UCSD-AML1 (cell line): Measurements from ENCODE around the gene OLA1.
A peak's percentile ranks its signal among the peaks of the same experiment; 100 is the strongest.

Experiments
- DNase-seq: peaks from one replicate; lab custom pipeline; 2025; ENCODE audit not compliant: unreplicated experiment; lab: John Stamatoyannopoulos, UW

Gene OLA1

DNA sequence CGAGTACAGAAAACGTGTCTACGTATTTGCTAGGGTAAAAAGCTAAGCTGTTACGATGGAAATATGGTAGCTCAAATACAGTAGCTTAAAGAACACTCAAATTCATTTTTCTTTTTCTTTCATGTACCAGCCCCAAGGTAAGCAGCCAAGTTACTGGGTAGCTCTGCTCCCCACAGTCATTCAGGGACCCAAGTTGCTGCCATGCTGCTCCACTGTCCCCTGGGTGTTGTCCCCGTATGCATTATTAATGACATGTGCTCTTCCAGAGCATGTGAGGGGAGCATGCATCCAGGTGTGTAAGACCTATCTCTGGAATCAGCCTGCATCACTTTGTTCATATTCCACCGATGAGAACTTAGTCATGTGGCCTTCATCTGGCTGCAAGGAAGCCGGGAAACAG is 178.1 kb downstream of the OLA1 start:
- no peak for DNase-seq

DNA sequence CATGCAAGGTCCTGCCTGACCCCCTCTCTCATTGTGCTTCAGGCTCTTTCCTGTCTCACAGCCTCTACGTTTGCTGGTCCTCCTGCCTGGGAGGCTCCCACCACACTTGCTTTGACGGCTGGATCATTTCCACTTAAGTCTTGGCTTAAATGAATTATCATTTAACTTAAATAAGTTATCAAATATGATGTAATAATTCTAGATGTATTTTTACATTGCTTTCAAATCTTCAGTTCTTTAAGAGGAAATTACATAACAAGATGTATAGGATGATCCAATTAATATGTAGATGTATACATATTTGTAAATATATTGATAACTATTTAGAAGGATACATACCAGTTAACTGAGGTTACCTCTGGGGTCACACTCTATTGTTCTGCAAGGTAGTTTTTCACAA is 180.5 kb downstream of the OLA1 start:
- no peak for DNase-seq

DNA sequence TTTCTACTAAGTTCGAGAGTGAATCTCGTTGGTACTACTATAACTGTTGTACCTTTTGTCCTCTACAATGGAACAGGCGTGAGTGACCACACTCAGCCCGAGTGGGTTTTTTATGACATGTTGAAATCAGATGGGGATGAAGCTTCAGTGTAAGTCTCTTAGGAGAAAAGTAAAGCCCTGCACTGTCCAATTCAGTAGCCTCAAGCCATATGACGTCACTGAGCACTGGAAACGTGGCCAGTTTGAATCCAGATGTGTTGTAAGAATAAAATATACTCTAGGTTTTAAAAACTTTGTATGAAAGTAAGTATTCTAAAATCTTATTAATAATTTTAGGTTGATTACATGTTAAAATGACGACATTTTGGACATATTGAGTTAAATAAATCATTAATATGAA is 181.5 kb downstream of the OLA1 start:
- no peak for DNase-seq

DNA sequence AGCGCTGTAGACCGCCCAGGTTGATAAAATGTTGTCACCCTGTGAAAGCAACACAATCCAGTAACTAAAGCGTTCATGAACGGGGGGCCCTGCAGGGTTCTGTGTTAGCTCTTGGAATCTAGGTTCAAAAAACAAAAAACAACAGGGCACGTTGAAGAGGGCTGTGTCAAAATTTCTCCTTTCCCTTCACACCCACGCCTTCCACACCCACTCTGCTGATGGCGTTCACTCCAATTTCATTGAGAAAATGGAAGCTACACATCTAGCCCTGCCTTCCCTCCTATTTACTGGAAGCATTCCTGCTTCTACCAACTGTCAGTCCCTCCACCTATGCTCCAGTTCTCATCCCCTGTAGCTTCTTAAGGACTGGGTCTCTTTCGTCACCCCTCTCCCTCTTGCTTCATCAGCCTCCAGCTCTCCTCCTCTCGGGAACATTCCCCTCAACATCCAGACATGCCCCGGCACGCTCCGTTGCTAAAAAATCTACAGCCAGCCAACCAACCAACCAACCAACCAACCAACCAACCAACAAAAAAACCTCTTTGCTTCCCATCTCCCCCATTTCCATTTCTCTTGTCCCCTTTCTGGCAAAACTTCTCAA is 184.7 kb downstream of the OLA1 start:
- DNase-seq: no peak

DNA sequence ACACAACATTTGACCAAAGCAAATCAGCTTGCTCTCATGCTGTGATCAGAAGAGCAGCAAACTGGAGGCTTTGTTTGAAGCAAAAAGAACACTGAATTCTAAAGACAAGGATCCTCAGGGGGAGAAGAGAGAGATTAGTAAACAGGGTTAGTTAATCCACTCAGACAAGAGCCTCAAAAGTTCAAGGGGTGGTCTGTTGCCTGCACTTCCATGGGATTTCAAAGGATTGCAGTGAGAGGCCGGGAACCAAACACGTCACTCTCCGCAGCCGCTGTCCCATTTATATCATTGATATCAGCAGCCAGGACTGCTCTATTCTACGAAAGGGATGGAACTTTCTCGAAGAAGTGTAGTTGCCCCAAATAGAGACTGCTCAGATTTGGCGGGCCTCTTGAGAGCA is 185.4 kb downstream of the OLA1 start:
- no peak for DNase-seq

DNA sequence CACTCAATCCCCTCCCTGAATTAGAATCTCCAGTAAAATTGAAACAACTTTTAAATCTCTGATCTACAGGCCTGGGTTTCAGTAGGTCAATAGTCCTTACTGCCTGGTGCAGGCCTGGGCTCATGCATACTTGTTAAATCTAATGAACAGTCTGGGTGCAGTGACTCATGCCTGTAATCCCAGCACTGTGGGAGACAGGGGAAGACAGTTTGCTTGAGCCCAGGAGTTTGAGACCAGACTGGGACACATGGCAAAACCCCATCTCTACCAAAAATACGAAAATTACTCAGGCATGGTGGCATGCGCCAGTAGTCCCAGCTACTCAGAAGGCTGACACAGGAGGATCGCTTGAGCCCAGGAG is 188.5 kb downstream of the OLA1 start:
- no peak for DNase-seq

DNA sequence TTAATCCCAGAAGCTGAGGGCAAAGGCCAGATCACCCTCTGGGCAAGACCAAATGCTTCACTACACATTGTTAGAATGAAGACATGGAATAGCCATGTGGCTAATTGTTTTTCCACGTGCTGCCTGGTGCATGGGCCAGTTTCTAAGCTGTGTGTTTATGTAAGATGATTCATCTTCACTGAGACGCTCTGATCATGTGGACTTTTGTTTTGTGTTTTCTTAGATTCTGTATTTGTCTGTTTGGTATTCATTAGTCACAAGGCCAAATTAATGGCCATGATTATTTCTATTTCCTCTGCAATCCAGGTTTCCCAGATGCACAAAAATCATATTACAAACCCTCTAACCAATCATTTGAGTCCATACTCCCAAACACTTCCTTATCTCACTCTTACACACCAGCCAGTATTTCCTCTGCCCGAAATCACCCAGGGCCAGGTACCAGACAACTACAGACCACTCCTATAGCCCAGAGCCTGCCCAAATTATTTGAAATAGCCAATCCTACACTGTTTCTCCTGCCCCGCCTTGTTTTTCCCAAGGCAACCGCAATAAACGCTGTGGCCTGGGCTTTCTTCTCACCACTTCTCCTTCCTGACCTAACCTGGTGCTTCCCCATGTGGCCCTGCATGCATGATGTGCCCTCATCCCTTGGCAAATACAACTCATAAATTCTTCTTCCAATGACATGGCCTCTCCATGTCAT is 189.0 kb downstream of the OLA1 start:
- peak; percentile 72 for DNase-seq

DNA sequence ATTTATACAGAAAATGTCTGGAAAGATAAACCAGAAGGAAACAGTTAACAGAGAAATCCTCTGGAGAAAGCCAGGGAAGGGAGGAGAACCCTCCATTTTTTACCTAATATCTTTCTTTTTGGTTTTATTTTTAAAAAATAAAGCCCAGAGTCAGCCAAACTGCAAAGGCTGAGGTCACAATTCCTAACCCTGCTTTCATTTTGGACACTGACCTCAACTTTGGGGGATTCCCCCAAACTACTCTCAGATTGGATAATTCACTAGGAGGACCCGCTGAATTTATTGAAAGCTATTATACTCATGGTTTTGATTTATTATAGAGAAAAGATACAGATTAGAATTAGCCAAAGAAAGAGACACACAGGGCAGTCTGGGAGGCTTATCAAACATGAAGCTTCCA is 189.9 kb downstream of the OLA1 start:
- DNase-seq: no peak

DNA sequence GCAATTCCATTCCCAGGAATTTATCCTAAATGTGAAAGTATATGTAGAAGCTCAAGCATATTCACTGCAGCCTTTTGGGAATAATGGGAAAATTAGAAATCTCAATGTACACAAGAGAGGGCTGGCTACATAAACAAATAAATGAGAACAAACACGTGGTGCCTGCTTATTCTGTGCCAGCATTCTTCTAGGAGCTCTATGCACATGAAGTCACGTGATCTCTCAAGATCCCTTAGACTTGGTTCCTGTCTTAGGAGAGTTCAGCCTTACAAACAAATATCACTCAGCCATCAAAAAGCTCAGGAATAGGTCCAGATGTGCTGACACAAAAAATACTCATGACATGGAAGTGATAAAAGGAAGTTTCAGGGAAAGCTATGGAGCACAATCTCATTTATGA is 190.3 kb downstream of the OLA1 start:
- no peak for DNase-seq

DNA sequence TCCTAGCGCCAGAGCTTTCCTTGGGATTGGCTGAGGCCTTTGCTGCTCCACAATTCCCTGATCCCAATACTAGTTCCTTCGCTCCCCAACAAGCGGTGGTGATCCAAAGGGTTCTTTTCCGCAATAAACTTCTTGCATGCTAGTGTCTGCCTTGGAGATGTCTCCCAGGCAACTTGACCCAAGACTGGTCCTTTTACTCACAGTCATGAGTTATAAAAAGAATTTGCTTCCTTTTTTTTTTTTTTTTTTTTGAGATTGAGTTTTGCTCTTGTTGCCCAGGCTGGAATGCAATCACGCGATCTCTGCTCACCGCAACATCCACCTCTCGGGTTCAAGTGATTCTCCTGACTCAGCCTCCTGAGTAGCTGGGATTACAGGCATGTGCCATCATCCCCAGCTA is 193.4 kb downstream of the OLA1 start:
- DNase-seq: no peak

DNA sequence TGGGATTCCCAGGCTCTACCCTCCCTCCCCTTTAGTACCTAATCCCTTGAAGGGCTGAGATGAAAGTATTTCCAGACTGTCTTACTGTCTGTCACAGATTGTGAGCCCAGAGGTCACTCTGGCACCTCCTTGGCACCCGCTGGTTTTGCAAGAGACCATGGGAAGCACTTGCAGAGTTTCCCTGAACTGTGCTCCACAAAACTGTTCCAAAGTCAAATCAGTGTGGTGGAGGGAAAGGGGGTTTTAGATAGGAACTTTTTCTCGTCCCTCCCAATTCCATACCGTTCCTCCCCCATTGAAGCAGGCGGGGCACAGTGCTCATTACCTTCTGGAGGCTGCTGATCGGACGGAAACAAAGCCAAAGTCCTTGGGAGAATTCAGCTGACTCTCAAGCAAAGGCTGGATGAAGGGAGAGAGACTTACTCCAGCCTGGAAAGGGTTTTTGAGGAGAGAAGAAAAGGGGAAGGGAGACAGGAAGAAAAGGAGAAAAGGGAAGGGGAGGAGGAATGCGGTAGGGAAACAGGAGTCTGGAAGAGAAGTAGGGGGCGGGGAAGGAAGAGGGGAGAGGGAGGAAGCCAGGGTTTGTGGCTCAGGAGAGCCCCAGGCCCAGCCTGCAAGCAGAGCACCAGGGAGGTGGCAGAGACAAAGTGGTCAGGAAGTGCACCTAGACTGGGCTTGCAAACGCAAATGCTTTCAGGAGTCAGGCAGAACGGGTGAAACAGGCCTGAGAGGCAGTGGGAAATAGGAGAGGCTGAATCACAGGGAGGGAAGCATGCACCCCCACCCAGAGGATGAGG is 194.8 kb downstream of the OLA1 start:
- peak; percentile 21 for DNase-seq

DNA sequence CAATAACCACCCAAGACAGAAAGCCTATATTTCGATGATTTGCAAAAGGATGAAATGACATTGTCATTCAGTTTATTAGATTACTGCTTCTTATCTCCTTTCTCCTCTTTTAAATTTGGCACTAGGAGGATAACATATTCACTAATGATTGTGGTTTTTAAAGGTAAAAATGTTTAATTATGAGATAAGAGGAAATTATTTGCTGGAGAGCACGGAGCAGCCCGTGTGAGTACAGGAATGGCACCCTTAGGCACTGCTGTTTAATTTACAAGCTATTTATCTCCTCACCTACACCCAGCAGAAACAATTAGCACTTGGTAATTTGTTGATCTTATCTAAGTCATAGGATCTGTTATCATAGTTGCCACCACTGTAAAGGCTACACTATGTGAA is 195.8 kb downstream of the OLA1 start:
- no peak for DNase-seq

DNA sequence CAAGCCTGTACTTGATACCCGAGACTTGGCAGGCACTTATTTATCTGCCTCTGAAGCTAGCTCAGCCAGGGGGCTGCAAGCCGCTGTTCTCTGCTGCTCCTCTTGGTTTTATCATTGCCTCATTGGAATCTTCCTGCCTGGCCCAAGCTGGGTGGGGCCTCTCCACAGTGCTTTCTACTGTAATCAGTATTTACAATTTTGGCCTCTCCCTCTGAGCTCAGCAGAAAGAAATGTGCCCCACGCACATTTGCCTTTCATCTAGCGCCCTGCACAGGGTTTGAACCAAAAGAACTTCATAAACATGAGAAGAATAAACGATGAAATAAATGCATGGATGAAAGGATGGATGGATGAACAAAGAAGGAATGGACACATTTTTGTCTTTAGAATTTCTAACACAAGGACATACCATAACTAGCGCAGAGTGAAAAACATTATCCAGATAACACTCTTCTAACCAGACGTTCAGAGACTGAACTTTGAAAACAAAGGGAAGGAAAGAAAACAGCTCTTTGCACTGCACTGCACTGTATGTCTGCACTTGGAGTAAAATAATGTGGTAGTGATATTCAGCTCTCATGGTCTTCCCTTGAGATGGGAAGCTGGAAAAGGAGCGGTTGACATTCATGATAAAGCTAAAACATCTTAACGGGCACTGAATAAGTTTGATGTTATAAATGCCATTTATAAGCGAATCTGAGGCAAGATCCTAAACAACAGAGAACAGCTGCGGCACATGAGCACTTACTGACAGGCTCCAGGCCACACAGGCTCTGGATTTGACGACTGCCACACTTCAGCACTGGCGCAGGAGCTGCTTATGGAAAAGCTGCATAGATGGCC is 196.4 kb downstream of the OLA1 start:
- no peak for DNase-seq

DNA sequence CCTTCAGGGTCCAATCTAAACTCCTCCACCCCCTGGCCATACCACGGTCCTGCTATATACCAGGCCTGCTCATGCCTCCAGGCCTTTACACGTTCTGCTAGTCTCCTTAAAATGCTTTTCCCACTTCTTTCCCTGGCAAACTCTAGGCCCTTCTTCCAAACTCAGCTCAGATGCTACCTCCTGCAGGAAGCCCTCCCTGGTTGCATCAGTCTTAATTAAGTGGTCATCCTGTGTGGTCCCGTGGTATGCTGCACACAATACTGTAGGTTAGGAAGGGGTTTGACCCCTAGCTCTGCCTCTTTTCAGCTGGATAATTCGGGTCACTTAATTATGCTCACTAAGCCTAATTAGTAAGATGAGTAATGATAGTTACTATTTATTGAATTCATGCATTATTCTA is 197.3 kb downstream of the OLA1 start:
- DNase-seq: no peak

DNA sequence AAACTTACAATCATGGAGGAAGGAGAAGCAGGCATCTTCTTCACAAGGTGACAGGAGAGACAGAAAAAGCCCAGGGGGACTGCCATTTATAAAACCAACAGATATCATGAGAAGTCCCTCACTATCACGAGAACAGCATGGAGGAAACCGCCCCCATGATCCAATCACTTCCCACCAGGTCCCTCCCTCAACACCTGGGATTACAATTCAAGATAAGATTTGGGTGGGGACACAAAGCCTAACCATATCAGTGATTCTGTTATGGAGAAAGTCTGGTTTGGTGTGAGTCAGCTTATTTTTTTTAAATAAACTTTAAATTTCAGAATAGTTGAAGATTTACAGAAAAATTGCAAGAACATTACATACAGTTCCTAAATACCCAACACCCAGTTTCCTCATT is 198.4 kb downstream of the OLA1 start:
- DNase-seq: no peak

DNA sequence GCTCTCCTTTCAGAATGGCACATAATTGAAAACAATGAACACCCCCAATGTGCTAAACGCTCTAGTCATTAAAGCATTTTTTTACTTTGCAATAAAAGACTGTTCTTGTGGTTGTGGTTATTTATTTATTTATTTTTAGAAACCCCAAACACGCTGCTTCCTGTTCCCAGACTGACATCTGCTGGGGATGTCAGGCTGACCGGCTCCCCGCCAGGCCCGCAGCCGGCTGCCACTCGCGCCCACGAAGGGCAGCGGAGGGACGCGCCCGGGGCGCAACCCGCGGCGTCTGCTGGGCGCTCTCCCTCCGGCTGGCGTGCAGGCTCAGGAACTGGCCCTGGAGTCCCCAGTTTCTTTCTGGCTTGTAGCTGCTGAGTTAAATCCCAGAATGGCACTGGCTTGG is 200.1 kb downstream of the OLA1 start:
- no peak for DNase-seq

DNA sequence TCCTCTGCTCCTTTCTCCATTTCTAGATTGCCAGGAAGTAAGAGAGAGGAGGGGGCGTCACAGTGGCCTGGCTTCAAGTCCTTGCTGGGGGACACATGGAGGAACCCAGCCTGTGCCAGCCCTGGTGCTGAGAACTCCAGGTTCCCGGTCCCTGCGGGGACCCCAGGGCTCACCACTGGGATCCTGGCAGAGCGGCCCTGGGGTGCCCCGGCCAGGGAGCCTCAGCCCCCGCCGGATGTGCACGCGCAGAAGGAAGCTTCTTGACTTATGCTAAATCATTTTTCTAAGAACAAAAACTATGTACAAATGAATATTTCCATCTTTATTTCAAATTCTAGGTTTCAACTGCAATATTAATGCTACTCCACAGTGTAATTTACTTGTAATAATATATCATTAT is 200.6 kb downstream of the OLA1 start:
- no peak for DNase-seq

DNA sequence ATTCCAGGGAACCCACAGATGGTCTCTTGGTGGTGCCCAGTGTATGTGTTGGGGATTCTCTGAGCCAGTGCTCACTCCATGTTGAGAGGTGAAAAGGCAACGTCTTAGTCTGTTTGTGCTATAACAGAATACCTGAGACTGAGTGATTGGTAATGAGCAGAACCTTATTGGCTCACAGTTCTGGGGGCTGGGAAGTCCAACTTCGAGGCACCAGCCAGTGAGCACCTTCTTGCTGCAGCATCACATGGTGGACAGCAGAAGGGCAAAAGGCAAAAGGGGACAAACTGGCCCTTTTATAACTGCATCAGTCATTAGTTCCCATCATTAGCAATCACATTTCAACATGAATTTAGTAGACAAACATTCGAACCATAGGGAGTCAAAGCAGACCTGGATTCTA is 202.2 kb downstream of the OLA1 start:
- no peak for DNase-seq

DNA sequence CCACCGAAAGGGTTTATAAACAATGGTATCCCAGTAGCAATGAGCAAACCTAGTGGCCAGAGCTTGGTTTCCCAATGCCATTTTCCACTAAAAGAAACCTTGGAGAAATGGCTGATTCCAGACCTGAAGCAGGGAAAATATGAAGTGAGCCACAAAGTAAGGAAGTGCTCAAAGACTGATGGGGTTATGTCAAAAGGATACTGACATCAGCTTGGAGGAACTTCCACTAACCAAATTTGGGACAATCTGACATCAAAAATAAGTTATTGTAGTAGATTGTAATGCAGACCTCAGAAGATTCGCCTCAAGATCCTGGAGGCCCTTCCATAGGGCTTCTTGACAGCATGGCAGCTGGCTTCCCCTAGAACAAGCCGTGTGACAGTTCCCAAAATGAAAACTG is 203.8 kb downstream of the OLA1 start:
- no peak for DNase-seq

DNA sequence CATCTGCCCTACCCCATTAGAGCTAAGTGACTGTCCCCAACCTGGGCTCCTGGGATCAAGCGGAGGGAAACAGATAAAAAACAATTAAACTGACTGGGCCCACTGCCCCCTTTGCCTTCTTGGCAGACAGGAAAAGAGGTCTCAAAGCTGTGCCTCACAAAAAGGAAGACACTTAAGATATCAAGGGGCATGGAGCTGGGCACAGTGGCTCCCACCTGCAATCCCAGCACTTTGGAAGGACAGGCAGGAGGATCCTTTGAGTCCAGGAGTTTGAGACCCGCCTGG is 208.0 kb downstream of the OLA1 start:
- no peak for DNase-seq

DNA sequence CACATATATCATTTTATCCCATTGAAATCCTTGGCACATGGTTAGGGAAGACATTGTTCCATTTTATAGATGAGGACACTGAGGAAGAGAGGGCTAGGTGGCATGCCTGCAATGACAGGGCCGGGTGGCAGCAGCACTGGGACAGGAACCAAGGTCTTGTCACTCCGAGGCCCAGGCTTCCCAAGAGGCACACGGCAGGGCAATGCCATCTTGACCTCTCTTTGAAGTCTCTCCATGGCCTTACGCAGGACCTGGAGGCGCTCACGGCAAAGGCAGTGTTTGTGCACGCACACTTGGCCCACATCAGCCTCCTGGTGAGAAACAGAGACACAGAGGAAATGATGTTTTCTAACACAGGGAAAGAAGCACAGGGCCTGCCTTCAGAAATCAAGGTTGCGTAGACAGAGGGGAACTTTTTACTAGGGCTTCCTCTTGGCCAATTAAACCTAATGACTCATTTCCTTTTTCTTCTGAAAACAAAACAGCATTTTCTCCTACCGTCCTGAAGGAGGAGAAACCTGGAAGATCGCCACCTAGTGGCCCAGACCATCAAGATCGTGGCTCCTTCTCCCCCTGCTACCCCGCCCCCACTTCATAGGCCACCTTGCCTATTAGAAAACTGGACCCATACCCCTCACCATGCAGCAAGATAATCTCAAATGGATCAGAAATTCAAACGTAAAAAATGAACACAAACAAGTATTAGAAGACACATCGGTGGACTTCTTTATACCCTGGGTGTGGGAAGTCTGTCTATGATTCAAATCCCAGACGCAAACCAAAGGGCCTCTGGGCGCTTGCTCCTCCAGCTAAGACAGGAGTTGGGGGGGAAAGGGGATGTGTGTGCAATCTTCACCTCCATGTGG is 208.5 kb downstream of the OLA1 start:
- peak; percentile 83 for DNase-seq
